Vagina (tissue), 2 donors: ENCODE measurements around the gene SUSD5.

Experiments used
- CTCF ChIP-seq, 3 experiments: fragments of 450-650 bp in 2 of 3; fragments of 200-600 bp in 1 of 3; sonication (generic) in 1 of 3; IDR thresholded peaks; one replicate each; pipeline ENCODE4 v1.5.1; 2017 to 2019; ENCODE audit warnings: antibody characterized with exemption in 3 of 3, mild to moderate bottlenecking in 2 of 3, moderate library complexity in 2 of 3
- POLR2A ChIP-seq, 2 donors: fragments of 450-650 bp; IDR thresholded peaks; one replicate each; pipeline ENCODE4 v1.6.1; 2017; ENCODE audit warnings: antibody characterized with exemption in 2 of 2, mild to moderate bottlenecking in 2 of 2, moderate library complexity in 2 of 2

- TF ChIP-seq CTCF (IDR thresholded peaks at IDR 0.05) (no peak), POLR2A (IDR thresholded peaks at IDR 0.05) (no peak)
These were observed 104.0 kb downstream of the SUSD5 start for GRCh38 chr3:33114622-33115023.
